Posterior vena cava (tissue), 2 donors: Measurements from ENCODE around the gene PDGFD. TPM values are rescaled to one million over a fixed set of nuclear protein-coding genes. Genes with fewer than 3 reads are reported as not detected.
A peak's percentile ranks its signal among the peaks of the same experiment; 100 is the strongest.

Source experiments
- DNase-seq: peaks from one replicate; pipeline ENCODE4 v3.0.0-alpha.2; 2020; ENCODE audit warnings: low spot score
- intact Hi-C, 2 donors: fragments of 100-400 bp; cut with DNase I; formaldehyde crosslinking; loops; one replicate each; pipeline versions ENCODE4 v1.14.1 to v1.14.2; 2022 to 2023
- long read RNA-seq, 2 donors: library from polyadenylated mRNA; unstranded; transcript quantifications; one replicate each; pipeline ENCODE4 v2.0.0, GENCODE V29; 2020 to 2021
- total RNA-seq, 2 donors: library from RNA; stranded (reverse); fragmentation: NEBNext Ultra II Directional; extraction: Animal tissue kit (Norgen Biotek cat#: 25700); gene quantifications; one replicate each; pipeline ENCODE4 v1.2.1, GENCODE V29; 2021
- donor health status: DM: yes; HTN: yes; CAD: no.
- donor health status: DM: yes; HTN: yes; CAD: no.

The PDGFD gene
- total RNA-seq, result 10 to 100 TPM; 24.3 to 62.0 TPM
- long read RNA-seq, donor 1, full-length matches to known transcripts, result 13 of 30 reads
- long read RNA-seq, donor 1, partial matches to known transcripts, result 6 of 30 reads
- long read RNA-seq, donor 1, other reads (novel, unspliced or antisense), result 11 of 30 reads
- long read RNA-seq, donor 2, full-length matches to known transcripts, result 13 of 18 reads
- long read RNA-seq, donor 2, partial matches to known transcripts, result 0 of 18 reads
- long read RNA-seq, donor 2, other reads (novel, unspliced or antisense), result 5 of 18 reads

DNA sequence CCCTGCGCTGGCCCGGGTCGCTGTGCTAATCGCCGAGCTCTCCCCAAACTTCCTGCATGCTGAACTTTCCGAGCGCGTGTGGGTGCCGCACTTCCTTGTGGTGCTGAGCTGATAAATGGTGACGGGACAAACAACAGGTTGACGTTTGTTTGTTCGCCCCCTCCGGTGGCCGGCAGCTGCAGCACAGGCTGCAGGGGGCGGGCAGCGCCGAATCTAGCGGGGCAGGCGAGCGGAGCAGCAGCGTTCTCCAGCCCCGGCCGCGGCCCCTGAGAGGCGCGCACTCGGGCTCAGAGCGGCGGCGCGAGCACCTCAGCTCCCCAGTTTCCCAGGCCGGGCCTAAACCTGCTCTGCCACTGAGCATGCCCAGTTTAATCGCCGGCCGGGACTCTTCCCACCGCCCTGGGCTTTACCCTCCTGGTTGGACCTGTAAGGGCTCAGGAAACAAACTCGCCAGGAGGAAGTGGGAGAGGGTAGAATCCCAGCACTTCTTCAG lies at the start of gene PDGFD:
TSS of gene PDGFD (minus strand) at position 120 of the 493 bp plus-strand sequence.
- intact Hi-C loops, result no loop called here
- peak; percentile 85 for DNase-seq

DNA sequence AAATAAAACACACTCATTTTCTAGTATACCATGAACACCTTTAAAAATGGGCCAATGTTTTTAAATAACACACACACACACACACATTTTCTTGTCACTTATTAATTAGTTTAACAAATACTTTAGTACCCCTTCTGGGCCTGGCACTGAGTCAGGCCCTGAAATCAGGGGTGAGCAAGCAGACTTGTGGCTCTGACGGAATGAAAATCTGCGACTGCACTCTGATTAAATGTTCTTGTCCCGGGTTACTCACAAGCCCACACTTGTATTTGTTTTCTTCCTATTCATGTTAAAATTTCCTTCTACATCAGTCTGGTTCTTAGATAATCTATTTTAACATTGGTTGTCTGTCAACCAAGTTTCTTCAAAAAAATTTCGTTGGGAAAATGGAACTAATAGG lies 43.0 kb upstream of the PDGFD start:
- no peak for DNase-seq
- intact Hi-C loops, result no loop called here

DNA sequence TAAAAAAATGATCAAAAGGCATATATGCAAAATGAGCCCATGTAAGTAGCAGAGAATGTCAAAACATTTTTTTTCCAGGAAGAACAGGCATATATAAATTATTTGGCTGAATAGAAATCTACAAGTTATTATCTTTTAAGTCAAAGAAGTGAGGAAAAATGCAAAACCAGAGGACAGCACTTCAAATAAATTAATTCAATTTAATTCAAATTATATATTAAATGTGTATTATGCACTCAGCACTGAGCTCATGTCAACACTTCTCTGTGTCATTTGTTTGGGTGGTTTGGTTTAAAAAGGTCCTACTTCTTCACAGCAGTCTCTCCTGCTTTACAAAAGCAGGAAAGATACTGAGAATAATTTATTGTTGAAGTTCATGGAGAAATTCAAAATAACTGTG lies 41.9 kb upstream of the PDGFD start:
- DNase-seq, result no peak
- intact Hi-C loops, result no loop called here

DNA sequence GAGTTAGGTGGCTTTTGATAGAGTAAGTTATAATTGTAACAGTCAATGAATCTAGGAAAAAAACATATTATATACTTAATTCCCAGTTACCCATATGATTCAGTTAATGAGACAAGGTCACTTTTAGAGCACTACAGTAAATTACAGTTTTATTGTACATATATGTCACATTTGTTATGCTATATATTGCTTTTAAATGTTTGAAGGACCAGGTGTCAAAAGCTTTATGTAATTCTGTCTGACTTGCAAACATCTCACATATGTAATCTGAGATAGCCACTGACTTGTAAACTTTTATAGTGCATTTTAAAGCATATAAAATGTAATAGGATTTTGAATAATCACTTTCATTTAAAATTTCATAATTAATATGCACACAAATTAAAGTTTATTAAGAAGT lies 36.7 kb upstream of the PDGFD start:
- DNase-seq, result no peak
- intact Hi-C loops, result no loop called here

DNA sequence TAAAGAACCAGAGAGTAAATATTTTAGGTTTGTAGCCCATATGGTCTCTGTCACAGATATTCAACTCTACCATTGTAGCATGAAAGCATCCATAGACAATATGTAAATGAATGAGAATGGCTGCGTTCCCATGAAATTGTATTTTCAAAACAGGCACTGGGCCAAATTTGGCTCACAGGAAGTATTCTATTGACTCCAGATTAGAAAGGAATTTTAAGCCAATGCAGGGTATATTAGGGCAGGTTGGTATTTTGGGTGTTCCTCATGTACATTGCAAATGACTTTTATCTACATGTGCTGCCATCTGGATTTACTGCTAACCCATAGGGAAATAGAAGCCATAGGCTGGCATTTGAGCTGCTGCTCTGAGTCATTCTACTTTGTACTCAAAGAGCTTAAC lies 35.1 kb upstream of the PDGFD start:
- intact Hi-C loops, result no loop called here
- no peak for DNase-seq

DNA sequence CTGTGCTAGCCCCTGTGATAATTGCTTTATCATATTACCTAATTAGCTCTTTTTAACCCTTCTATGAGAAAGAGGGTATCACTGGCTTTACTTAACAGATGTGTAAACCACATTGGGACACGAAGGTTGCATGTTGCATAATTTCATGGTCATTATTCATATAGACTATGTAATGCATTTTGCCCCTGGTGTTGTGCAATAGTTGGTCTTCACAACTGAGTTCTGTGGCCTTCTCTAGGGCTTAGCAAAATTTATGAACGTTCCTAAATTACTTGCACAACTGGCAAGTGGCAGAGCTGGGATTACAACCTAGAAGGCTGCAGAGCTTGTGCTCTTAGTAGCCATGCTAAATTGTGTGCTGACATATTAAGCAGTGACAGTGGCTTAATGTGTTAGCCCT lies 34.6 kb upstream of the PDGFD start:
- intact Hi-C loops, result no loop called here
- DNase-seq, result no peak

DNA sequence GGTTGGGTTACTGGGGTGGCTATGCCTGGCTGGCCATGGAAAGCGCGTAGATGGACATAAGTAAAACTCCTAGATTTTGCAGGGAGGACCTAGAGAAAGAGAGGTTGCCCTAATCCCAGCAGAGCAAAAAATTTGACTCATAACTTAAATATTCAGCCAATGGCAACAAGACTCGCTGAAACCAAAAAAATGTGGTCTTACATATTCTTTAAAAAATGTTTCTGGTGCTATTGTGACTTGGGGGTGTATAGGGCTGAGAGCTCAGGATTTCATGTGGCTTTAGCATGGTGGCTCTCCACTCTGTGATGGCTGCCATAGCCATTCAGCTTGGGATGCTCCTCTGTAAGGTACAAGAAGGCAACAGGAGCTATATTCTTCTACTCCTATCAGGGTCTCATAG lies 27.2 kb upstream of the PDGFD start:
- intact Hi-C loops, result no loop called here
- no peak for DNase-seq

DNA sequence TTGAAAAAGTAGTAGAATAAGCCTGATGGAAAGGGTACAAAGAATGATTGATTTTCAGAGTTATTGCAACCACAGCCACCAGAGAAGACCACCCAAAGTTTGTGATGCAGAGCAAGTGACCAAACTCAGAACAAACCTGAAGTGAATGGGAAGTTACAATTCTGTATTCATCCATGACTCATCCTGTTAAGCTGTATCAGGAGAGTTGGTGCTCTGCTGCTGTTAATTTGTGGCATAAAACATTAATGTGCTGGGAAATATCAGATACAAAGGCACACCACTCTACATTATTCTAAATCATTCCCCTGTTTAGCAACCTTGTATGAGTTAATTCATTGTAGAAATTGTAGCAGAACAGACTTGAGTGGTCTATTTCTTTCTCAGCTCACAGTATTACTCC lies 19.6 kb upstream of the PDGFD start:
- no peak for DNase-seq
- intact Hi-C loops, result no loop called here

DNA sequence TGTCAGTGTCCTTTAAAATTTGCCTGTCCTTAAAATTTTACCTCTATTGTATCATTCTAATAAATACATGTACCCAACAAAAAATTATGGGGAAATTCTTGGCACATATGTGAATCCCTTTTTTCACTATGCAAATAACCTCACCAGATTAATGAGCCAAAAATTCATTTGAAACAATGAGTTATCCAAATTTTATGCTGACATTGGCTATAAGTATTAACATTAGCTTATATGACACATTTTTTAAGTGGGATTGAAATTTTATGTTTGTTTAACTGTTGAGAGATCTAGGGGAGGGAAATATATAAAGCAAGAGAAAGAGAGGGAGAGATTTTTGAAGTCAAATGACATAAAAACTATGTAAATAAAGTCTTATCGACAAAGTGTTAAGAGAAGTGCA lies 11.8 kb upstream of the PDGFD start:
- intact Hi-C loops, result no loop called here
- DNase-seq, result no peak

DNA sequence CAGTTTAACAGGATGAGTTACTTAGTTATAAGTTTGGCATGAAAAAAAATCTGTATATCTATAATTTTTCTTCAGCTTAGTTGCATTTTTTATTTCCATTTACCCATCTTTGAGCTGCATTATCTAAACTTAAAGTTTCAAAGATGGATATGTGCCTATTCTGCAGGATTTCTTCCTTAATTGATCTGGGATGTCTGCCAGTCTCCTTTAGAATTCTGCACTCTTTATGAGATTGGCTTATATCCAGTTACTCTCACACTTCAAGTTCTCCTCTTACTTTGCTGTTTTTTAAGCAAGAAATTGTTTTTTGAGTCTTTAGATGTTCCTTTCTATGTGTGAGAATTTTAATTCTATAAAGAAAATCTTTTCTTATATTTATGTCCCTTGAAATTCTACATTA lies 5.1 kb upstream of the PDGFD start:
- intact Hi-C loops, result no loop called here
- no peak for DNase-seq

DNA sequence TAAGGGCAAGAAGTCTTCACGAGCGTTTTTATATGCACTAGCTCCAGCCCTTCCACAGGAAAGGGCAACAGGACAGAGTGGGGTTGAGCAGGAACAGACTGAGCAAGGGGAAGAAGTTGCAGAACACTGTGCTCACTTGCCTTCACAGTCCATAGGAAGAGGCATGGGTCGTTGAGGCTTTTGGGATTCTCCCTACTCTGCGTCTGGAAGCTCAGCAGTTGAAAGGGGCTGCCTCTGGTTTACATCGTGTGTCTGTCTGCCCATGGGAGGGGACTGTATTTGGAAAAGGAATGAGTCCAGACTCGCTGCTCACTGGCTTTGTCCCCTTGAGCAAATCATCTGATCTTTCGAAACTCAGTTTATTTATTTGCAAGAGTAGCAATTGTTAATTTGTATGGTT lies 1.1 kb upstream of the PDGFD start:
- DNase-seq, result no peak
- intact Hi-C loops, result no loop called here

DNA sequence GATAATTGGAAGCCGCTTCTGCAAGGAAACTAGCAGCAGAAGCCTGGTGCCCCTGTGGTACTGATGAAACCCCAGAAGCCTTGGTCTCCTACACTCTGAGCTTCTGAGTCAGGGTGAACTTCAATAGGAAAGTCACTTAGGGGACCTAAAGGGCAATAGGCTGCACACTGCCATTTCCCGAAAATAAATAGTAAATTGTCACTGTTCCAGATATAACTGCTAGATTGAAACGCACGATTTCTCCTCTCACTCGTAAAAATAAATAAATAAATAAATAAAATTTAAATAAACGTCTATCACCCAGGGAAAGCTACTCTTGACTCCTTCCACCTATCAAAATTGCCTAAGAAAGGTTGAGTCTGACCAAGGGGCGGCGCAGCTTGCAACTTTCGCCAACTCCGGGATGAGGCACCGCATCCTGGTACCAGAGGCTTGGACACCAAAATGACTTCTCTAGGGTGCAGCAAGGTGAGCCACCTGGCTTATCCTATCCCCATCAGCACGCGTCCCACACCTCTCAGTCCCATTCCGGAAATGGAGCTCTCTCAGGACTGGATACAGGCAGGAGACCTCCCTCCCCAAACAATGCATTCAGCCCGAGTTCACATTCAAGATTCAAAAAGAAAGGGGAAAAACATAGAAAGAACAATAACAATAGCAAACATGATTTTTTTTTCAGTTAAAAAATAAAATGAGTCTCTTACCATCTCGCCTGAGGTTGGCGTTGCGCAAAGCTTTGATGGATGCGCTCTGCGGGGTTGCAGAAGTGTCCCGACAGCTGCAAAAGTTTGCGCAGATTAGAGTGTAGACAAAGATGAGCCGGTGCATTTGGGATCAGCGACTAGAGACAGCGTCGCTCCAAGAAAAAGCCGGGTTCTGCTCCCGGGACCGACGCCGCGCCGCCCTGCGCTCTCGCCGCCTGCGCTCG lies 583 bp downstream of the PDGFD start:
- DNase-seq, result peak; percentile 73
- intact Hi-C loops, result no loop called here

DNA sequence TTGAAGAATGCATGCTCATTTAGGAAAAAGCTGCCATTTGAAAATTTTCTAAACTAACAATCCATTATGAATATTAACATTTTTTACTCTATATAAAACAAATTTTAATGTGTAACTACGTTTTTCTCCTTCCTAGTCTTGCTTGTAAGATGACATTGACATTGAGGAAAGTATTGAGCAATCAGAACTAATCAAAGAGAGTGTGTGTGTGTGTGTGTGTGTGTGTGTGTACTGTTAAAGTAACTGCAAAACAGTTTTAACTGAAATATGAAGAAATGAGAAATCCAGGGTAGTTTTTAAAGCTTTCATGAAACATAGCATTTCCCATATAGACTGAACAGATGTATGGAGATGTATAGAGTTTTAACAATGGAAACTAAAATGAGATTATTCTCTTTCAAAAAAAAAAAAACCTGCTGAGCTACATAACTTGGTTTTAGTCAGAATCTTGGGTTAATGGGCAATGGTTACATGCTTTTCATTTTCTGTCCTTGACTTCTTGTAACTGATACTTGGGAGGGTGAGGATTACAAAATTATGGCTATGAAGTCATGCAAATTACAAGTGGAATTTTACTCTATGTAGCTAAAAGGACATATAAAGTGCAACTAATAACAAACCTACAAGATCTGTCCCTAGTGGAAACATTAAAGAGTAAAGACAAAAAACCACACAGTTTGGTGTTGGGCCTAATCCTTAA lies 2.0 kb downstream of the PDGFD start:
- DNase-seq, result no peak
- intact Hi-C loops, result no loop called here

DNA sequence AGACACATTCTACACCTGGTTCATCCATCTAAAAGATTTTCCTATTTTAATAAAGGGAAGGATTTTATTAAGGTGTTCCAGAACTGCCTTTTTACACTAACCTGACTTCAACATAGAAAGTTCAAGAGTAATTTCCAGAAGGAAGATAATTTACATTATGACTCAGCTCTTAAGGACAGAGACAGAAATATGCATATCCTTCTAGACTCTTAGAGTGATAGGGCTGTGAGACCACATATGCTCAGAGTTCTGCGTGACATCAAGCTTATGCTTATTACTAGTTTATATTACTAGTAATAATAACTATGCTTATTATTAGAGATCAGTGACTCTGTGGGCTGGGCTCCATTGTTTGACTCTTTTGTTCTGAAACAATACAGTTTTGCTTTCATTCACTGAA lies 4.6 kb downstream of the PDGFD start:
- no peak for DNase-seq
- intact Hi-C loops, result loop anchor here in 1 of 2 donors (10.0 kb wide), 1 partner anchor 475 kb away; no protein-coding TSS in a partner anchor

DNA sequence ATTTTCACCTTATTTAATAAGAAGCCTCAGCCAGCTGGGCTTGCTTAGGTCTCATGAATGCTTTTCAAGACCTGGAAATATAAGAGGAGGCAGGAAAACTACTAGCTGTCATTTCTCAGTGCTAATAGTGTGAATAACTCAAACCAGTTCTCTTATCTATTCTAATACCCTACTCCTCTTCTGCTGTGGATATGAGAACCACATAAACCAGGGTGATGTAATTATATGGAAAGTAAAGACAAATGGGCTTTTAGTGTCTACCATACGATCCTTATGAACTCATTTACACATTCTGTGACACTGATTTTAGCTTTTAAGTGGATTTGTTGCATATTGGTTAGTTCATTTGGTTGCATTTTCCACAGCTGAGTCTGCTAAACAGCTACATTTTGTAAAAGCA lies 8.6 kb downstream of the PDGFD start:
- DNase-seq, result no peak

DNA sequence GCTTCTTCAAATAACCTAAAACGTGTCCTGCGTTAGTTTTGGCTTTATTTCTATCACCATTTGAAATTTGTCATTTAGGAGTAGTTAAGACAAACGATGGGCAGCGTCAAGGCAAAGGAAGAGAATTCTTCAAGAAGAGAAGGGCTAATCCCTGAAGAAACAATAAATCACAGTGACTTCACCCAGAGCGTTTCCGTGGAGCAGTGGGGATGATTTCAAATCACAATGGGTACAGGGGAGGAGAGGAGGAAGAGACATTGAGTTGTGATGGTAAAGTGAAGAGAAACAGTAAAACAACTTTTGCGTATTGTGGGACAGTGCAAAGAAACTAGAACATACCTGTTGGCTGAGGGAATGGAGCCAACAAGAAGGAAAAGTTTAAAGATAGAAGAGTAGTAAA lies 9.7 kb downstream of the PDGFD start:
- no peak for DNase-seq
- intact Hi-C loops, result loop anchor here (5.0 to 10.0 kb wide), 2 partner anchors 469 to 472 kb away; no protein-coding TSS in a partner anchor

More for the DNA sequence above, 8.6 kb downstream of the PDGFD start:
- intact Hi-C loops, result loop anchor here in 1 of 2 donors (10.0 kb wide), 1 partner anchor 471 kb away; no protein-coding TSS in a partner anchor

DNA sequence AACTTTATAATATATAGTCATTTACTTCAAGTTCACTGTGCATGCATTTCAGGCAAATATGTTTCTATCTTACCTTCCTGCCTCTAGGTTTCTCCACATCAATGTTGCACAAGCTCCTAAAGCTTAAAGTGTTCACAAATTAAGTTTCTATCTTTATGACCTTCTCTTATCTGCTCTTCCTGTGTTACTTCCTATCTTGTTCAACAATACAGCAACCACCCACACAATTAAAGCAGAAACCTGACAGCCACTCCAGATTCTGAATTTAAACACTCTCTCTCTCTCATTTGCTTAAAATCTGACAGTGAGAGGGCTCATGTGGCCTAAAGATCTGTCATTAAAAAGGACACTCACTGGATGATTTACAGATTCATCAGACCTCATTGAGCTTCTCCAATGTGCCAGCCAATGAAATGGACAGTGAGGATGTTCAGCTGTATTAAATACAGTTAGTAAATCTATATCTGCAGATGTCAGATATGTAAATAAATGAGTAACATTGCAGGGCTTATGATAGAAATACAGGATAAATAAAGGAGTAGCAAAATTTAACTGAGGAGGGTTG lies 10.9 kb downstream of the PDGFD start:
- no peak for DNase-seq
- intact Hi-C loops, result loop anchor here (5.0 to 10.0 kb wide), 2 partner anchors 468 to 471 kb away; no protein-coding TSS in a partner anchor

DNA sequence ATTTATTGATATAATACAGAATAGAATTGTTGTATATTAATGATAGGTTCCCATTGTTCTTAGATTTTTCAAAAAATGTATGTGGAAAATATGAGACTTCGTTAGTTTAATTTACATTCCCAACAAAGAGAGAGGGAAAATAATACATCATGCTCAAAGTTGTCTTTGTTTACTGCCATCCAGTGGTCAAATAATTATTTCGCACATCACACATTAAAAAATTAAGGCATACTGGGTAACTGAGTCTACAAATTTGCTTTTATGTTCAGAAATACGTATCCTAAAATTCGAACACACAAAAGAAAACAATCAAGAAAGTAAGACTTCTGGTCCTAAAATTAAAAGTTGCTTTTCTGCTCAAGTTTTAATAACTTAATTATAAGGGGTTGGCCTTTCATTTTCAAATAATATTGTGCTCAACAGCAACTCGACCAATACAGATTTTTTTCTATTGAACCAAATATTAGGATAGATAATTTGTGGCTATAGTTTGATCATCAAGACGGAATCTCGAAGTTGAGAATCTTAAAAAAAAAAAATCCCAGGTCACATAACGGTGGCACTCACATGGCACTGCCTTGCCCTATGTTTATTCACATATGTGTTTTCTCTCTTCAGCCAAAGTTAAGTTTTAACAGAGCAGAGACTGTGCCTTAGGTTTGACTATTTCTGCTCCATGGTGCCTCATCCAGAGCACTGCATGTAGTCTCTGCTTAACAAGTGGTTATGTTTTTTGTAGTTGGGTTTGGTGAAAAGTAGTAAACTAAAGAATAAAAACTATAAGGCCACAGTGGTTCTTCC lies 12.3 kb downstream of the PDGFD start:
- DNase-seq, result no peak
- intact Hi-C loops, result loop anchor here (5.0 to 10.0 kb wide), 2 partner anchors 467 to 469 kb away; no protein-coding TSS in a partner anchor

DNA sequence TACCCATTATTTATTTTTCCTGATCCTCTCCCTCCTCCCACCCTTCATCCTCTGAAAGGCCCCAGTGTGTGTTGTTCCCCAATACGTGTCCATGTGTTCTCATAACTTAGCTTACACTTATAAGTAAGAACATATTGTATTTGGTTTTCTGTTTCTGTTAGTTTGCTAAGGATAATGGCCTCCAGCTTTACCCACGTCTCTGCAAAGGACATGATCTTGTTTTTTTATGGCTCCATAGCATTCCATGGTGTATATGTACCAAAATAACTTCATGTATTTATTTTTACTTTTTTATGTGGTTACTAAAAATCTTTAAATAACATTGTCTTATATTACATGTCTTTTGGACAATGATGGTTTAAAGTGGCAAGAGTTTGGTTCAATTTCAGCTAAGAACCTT lies 15.2 kb downstream of the PDGFD start:
- DNase-seq, result no peak
- intact Hi-C loops, result no loop called here
